NCI-H1694 treated with DMSO at 0.1 percent for 48 hours (cell line): ENCODE results near the gene PPP2R5A.

Experiments
- DNase-seq: peaks from one replicate; lab custom pipeline; 2025; lab: John Stamatoyannopoulos, UW

The PPP2R5A gene

GRCh38 chr1:212284744-212285684 lies at the start of gene PPP2R5A:
TSS of gene PPP2R5A (plus strand) at chr1:212285410. CDS start at chr1:212286111, 701 bp downstream.
- DNase-seq, result peak; percentile 86

GRCh38 chr1:212235857-212236256 lies 49.4 kb upstream of the PPP2R5A start:
- DNase-seq, result no peak

GRCh38 chr1:212236664-212237220 lies 48.5 kb upstream of the PPP2R5A start:
- DNase-seq, result no peak

- no peak for DNase-seq
These were observed 47.6 kb upstream of the PPP2R5A start for GRCh38 chr1:212237651-212238050.

- no peak for DNase-seq
These were observed 46.7 kb upstream of the PPP2R5A start for GRCh38 chr1:212238552-212238951.

- DNase-seq, result no peak
These were observed 43.7 kb upstream of the PPP2R5A start for GRCh38 chr1:212241501-212241900.

GRCh38 chr1:212241957-212242287 lies 43.3 kb upstream of the PPP2R5A start:
- no peak for DNase-seq

- DNase-seq, result no peak
These were observed 42.8 kb upstream of the PPP2R5A start for GRCh38 chr1:212242288-212242984.

GRCh38 chr1:212242985-212243308 lies 42.3 kb upstream of the PPP2R5A start:
- DNase-seq, result no peak

- no peak for DNase-seq
These were observed 40.8 kb upstream of the PPP2R5A start for GRCh38 chr1:212244441-212244840.

- DNase-seq, result no peak
These were observed 38.0 kb upstream of the PPP2R5A start for GRCh38 chr1:212247179-212247721.

GRCh38 chr1:212247988-212248387 lies 37.2 kb upstream of the PPP2R5A start:
- no peak for DNase-seq

- no peak for DNase-seq
These were observed 30.3 kb upstream of the PPP2R5A start for GRCh38 chr1:212254853-212255363.

- DNase-seq, result no peak
These were observed 29.4 kb upstream of the PPP2R5A start for GRCh38 chr1:212255705-212256307.

GRCh38 chr1:212256369-212256768 lies 28.8 kb upstream of the PPP2R5A start:
- no peak for DNase-seq

GRCh38 chr1:212257157-212257556 lies 28.1 kb upstream of the PPP2R5A start:
- DNase-seq, result no peak

- DNase-seq, result no peak
These were observed 25.3 kb upstream of the PPP2R5A start for GRCh38 chr1:212259693-212260480.

- DNase-seq, result no peak
These were observed 24.5 kb upstream of the PPP2R5A start for GRCh38 chr1:212260557-212261355.

- no peak for DNase-seq
These were observed 23.8 kb upstream of the PPP2R5A start for GRCh38 chr1:212261361-212261929.

- DNase-seq, result no peak
These were observed 18.2 kb upstream of the PPP2R5A start for GRCh38 chr1:212267017-212267416.
